ENCODE results near the gene FAM227A.
A peak's percentile ranks its signal among the peaks of the same experiment; 100 is the strongest.
"Not testable (repeated sequence)": the region's sequence is repeated elsewhere in the genome, so short reads cannot be mapped to it uniquely, and the experiment has no call there.

The FAM227A gene

DNA sequence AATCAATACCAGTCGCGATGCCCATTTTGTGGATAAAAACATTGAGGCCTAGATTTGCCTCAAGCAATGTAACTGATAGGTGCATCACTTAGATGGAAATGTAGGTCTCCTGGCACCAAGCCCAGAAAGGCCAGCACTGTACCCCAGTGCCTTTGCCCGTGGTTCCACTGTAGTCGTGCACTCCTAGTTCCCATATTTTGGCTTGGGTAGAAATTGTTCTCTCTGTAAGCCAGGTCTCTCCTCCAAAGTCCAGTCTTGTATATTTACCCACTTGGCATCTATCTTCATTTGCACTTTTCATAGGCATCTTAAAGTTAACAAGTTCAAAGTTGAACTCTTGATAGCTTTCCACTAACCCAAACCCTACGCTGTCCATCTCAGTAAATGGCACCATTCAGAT is 44.6 kb downstream of the FAM227A start:
- no peak for DNase-seq (ENCODE audit: low read depth)

DNA sequence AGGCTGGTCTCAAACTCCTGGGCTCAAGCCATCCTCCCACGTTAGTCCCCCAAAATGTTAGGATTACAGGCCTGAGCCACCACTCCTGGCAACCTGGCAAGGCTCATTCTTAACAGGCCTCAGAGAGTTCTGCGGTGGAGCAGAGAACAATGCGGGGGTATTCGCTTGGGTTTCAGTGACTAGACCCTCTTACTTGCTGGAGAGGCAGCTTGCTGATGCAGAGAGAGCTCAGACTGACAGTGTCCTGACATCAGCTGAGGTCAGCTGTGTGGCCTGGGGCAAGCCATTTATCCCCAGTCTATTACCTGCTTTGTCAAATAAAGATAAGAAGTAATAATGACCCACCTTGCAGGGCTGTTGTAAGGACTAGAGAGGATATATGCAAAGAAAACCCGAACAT is 46.0 kb downstream of the FAM227A start:
- no peak for DNase-seq (ENCODE audit: low read depth)

DNA sequence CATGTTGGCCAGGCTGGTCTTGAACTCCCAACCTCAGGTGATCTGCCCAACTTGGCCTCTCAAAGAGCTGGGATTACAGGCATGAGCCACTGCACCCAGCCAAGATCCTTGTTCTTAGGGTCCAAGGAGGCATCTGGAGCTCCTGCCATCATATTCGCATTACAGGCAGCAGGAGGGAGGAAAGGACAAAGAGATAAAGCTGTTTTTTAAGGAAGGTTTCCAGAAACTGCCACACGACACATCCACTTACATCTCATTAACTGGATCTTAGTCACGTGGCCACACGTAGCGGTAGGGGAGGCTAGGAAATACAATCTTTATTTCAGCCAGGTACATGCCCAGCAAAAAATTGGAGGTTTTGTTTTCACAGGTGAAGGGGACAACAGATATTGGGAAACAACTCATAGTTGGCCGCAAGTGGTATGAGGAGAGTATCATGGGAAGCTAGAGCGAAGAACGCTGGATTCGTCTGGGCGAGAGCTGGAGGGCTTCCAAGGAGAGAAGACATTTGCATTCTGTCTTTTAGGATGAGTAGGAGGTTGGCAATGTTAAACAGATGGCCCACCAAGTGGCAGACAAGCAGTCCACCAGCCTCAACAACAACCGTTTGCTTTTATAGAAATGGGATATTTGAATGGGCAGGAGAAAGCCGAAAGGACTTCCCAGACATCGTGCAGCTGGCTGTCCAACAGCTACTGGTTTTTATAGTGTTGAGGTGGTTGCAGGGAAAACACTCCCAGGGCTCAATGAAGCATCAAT is 47.0 kb downstream of the FAM227A start:
- DNase-seq (ENCODE audit: low read depth), result no peak

DNA sequence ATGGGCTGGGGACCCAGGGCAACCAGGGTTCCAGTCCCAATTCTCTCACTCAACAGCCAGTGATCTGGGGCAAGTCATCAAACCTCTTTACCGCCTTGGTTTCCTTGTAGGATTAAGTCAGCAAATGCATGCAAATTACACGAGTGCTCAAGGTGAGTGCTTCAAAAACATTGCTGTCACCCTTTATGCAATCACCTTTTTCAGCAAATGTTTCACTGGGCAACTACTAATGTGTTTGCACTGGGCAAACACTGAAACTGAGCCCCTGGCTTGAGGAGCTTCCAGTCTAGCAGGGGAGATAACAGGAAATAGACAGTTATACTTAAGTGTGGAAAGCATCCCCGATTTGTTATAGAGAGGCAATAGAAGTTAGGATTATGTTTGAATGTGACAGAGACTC is 48.5 kb downstream of the FAM227A start:
- DNase-seq (ENCODE audit: low read depth), result no peak

DNA sequence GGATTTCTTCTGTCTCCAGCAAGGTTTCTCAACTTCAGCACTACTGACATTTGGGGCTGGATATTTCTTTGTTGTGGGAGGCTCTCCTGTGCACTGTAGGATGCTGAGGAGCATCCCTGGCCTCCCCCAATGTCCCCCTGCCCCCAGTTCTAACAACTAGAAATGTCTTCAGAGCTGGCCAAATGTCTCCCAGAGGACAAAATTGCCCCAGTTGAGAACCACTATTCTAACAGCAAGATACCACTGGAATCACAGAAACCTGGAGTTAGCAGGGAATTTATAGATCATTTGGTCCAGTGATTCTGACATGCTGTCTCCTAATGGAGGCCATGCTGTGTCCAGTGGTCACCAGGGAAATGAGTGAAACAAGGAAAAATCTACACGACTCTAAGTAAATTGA is 54.0 kb downstream of the FAM227A start:
- no peak for DNase-seq (ENCODE audit: low read depth)

DNA sequence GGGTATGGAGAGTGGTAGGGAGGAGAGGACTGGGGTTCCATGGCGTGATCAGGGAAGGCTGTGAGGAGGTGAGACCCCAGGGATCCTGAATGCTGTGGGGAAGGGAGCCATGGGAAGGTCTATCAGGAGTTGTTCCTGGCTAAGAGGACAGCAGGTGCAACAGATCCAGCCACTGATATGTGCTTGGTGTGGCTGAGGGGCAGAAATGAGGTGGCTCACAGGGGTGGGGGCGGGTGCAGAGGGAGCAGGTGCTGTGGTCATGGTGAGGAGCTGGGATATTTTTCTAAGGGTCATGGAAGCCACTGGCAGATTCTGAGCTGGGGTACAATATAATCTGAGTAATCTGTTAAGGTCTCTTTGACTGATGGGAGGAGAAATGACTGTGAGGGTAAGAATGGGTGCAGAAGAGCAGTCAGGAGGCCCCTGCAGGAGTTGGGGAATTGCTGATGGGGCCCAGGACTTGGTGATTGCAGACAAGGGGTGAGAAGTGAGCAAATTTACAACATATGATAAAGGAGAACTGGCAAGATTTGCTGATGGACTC is 54.9 kb downstream of the FAM227A start:
- DNase-seq (ENCODE audit: low read depth), result no peak

DNA sequence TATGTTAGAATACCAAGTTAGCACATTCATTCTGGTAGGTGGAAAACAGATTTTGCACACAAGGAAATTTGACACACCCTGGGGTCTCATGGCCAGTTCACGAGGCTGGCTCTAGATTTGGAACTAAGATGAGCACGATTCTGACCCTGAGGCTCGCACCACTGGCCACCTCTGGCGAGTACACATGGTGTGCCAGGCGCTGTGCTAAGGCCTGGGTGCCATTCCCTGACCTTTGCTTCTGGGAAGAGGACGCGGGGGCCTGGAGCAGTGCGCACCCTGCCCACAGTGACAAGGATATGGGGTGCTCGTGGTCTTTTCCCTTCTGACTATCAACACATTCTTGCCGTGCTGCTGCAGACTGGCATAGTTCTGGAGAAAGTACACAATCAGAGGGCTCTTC is 56.7 kb downstream of the FAM227A start:
- no peak for DNase-seq (ENCODE audit: low read depth)

DNA sequence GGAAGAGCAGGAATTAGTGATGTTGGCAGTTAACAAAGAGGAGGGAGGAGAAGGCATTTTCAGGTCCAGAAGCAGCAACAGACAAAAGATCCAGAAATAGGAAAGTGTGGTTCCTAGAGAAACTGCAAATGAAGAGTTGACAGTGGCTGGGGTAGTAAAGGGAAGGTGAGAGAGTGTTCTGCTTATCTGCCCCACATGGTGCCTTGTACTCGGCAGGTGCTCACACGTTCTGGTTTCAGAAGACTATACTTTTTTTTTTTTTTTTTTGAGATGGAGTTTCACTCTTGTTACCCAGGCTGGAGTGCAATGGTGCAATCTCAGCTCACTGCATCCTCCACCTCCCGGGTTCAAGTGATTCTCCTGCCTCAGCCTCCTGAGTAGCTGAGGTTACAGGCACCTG is 73.3 kb downstream of the FAM227A start:
- not testable (repeated sequence) for DNase-seq (ENCODE audit: low read depth)

DNA sequence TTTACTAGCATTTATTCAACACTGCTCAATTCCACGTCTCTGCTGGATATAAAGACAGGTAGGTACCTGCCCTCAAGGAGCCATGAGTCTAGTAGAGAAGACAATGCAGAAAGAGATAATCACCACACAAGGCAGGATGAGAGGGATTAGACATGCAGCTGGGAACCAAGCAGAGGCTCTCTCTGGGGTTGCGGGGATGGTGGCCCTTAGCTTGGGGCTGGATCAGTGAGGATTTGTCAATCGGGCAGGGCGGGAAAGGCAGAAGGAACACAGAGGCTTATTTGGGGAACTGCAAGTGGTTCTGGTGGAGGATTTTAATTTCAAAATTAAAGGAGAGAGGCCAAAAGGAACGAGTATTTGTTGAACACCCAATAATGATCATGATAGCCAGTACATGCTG is 77.7 kb downstream of the FAM227A start:
- no peak for DNase-seq (ENCODE audit: low read depth)

DNA sequence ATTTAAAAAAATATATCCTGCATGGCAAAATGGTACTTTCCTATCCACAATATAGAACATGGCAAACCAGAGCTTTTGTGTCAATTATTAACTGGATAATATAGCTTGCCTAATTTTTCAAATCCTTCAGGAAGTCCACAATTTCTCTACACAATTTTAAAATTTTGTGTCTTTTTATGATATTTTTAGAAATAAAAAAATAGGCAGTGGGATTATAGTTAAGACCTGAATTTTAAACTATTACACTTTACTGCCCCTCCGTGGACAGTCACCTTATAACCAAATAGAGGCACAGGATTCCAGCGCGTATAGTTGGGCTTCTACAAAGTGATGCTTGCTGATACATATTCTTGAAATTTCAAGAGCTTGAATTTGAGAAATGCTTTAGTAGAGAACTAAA is 84.1 kb downstream of the FAM227A start:
- DNase-seq (ENCODE audit: low read depth), result peak; percentile 9

DNA sequence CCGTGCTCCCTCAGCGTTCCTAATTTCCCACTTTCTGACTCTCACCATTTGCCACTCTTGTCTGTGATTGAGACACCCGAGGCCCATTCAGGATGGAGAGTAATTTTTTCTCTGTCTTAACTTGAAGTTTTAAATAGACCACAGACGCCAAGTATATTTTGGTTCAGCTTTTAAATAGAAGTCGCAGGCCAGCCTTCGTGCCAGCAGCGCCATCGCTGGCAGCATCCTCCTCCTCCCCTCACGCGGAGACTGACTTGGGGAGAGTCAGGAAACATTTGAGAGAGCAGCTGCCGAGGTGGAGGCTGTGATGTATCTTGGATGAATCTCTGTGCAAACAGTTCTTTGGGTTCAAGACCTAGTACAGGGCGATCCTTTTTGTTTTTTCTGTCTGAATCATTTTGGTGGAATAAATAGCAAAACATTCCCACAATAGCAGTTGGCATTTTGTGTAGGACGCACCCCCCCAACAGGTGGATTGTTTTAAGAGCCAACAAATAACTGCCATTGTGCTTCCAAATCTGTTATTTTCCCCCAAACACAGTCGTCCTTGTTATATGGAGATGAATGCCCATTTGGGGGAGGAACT is 85.3 kb downstream of the FAM227A start:
- DNase-seq (ENCODE audit: low read depth), result peak; percentile 7

DNA sequence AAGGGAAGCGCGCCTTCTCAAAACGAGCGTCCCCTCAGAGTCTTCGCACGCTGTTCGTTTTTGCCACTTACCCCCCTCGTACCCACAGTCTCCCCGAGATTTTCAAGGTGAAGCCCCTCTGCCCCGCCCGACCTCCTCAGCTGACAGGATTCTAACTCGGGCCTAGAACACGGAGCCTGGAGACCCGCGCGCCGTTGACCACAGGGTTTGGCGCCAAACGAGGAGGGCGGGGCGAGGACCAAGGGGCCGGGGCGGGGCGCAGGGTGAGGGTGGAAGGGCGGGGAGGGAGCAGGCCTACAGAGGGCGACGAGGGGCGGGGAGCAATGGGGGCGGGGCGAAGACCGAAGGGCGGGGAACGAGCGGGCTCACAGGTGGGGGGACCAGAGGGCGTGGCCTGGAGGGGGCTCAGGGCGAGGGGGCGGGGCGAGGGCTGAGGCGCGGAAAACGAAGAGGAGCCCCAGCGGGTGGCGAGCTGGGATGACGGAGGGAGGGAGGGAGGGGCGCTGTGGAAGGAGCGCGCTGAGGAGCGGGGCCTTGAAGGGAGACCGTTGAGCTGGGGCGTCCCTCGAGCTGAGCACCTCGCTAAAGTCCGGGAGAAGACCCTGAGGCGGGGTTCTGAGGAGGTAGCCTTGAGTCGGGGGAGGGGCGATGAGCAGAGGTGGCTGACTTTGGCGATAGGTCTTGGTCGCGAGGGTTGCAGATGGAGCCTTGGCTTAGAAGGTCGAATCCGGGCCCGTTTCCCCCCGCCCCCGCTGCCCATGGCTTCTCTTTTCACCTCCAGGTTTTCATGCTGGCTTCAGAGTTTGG is 86.0 kb downstream of the FAM227A start, which contains the start of gene DMC1:
DMC1 (minus strand) TSS at position 212 of the 807 bp plus-strand sequence. CDS start 1,927 bp downstream, outside the sequence.
- peak; percentile 95 for DNase-seq (ENCODE audit: low read depth)

DNA sequence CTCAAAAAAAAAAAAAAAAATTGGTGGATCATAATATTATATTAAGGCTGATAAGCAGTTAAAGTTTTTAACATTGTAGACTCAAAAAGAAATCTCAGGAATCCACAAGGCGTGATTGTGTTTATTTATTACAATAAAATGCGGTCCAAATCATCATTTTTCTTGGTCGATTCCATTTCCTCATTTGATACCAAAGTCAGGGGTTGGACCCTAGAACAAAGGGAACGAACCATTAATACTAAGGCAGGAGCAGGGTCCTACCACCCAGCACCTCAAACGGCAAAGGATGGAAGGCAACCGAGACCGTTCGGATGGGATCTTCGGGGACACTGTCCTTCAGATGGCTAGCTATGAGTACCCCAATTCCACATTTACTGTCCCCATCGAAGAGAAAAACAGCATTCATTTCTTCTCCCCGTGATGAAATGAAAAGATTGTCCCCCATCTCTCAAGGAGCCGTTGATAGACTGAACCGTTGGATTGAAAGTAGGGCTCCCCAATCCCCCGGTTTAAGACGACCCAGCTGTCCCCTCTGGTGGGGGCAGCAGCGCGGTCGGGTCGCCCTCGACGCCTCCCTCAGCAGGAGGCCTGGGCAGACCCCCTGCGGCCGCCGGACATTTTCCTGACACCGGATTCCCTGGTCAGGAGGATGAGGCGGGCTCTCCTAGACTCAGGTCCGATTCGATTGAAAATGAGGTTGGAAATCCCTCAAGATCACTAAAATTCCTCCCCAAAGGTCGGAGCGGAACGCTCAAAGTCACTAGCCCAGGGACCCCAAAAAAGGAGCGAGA is 86.8 kb downstream of the FAM227A start:
- DNase-seq (ENCODE audit: low read depth), result no peak

DNA sequence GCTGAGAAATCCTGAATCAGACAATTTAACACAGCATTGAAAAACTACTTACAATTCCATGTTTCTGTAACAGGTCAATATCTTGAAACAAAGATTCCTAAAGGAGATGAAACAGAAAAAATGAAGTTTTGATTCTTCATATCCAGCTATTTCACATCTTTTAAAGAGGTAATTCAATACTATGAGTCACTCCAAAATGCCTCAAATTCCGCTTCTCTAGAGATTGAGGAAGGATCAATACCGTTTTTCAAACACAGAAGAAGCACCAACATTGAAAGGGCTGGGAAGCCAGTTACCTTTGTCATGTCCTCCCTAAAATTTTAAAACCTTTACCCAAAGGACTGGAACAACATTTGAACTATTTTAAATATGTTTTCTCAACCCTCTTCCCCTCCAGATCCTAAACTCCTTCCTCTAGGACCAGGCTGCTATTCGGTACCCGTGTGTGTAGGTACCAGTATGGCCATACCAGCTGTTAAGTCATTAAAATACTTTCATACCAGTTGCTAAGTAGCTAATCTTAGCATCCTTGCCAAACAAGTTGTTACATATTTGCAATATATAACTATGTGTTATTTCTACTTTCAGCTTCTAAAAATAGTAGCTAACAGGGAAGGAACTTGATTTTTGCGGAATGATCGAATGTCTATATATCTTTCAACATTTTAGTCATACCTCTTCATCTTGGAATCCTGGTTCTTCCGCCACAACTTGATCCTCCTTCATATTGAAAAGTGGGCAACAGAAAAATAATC is 88.5 kb downstream of the FAM227A start:
- no peak for DNase-seq (ENCODE audit: low read depth)

DNA sequence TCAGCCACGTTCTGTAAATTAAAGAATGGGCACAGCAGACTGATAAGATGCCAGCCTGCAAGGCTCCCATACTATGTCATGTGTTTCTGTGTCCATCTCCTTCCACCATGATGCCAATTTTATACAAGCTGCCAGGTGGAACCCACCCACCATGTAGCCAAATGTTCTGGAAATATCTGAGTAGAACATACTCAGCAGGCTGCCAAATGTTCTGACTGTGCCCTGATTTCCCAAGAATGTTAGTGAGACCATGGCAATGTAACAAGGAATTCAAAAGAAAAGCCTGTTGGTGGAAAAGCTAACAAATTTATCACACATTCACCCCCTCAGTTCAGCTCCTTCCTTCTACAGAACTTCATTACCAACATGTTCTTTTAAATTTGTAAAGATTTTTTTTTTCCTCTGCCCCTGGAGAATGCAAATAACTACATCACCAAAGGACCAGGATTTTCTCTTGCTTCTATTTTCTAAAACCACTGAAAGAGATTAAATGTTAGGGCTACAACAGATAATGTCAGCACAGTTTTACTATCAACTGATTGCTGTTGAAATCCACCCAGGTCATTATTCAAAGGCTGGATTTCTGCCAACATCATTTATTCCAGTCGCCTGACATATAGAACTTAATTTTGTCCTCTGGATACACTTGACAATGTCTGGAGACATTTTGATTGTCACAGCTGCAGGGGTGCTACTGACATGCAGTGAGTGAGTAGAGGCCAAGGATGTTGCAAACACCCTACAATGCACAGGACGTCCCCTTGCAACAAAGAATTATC is 89.3 kb downstream of the FAM227A start:
- DNase-seq (ENCODE audit: low read depth), result no peak

DNA sequence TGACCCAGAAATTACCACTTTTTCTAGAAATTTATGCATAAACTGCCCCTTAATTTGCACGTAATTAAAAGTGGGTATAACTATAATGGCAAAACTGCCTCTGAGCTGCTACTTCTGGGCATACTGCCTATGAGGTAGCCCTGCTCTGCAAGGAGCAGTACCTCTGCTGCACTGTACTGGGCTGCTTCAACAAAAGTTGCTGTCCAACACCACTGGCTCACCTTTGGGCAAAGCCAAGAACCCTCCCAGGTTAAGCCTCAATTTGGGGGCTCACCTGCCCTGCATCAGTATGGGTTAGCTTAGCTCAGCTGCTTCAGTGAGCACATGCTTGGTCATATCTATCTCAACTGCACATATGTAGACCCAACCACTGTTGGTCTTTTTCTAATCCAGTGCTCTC is 90.8 kb downstream of the FAM227A start:
- no peak for DNase-seq (ENCODE audit: low read depth)

DNA sequence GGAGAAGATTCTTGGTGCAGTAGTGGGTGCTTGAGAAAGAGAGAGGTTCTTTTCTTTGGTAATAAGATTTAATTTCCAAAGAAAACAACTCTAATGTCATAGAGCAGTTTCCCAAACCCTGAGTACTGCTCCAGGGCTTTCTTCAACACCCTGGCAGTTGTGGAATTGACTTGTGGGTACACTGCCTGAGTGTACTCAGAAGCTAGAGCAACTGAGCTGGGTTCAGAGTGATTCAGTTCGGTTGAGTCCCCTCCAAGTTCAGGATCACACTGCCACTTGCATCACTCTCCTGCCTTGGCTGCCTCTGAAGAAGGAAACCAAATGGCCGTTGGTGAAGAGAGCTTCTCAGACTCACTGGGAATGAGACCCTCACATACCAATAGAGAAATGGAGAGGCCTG is 91.5 kb downstream of the FAM227A start:
- no peak for DNase-seq (ENCODE audit: low read depth)

DNA sequence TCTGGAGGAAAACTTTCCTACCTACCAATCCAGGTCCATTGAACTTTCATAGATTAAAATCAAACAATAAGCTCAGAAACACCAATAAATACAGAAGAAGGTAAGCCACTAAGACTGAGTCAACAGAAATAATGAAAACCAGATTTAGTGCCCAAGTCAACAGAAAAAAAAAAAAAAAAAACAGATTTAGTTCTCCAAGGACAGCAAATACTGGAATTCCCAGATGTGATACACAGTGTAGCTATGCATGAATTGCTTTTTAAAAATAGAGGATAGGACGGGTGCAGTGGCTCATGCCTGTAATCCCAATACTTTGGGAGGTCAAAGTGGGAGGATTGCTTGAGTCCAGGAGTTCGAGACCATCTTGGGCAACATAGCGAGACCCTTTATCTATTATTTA is 101.9 kb downstream of the FAM227A start:
- DNase-seq (ENCODE audit: low read depth), result no peak

DNA sequence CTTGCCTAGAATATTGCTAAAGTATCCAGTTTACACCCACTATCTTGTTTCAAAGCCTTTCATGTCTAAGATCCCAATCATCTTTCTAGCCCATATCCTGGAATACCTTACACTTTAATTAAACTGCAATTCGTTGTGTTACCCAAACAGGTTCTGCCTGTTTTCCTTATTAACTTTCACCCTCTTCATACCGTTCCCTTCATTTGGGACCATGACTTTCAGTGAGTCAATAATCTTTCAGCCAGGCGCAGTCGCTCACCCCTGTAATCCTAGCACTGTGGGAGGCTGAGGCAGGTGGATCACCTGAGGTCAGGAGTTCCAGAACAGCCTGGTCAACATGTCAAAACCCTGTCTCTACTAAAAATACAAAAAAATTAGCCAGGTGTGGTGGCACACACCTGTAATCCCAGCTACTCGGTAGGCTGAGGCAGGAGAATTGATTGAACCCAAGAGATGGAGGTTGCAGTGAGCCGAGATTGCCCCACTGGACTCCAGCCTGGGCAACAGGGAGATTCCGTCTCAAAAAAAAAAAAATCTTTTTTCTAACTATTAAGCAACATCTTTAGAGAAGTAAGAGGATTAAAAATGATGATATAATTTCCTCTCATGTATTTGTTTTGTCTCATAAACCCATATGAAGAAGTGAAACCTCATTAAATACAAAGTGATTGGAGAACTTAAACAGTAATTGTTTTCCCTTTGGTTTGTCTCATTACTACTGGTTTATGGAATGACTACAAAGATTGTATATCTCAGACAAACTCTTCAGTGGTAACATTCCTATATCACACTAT is 106.9 kb downstream of the FAM227A start:
- DNase-seq (ENCODE audit: low read depth), result no peak

DNA sequence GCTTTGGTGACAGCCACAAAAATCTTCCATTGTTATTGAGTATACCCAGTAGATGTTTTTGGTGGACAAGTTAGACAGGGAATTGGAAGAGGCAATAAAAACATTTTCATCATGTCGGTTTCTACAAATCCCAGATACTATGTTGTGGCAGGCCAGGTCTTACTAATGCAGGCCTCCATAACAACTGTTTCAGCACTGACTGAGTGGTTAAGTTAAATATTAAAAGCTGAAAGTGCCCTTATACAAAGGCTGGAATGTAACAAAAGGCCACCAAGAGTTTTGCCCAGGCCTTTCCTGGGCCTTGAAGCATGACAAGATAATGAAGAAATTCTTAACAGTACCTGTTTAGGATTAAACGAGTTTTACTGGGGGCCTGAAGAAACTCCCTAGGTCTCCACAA is 115.5 kb downstream of the FAM227A start:
- no peak for DNase-seq (ENCODE audit: low read depth)
